Tibial nerve (tissue), 3 donors: ENCODE results near the gene MBD3L1.

Source experiments
- CTCF ChIP-seq, 5 experiments: fragments of 200-600 bp in 3 of 5; fragments of 450-650 bp in 2 of 5; sonication (generic) in 3 of 5; IDR thresholded peaks; one replicate each; pipeline ENCODE4 v1.5.1; 2016 to 2019; ENCODE audit warnings: antibody characterized with exemption in 5 of 5, mild to moderate bottlenecking in 3 of 5, moderate library complexity in 2 of 5
- POLR2A ChIP-seq, 2 donors: fragments of 450-650 bp; IDR thresholded peaks; one replicate each; pipeline ENCODE4 v1.6.1; 2017; ENCODE audit warnings: antibody characterized with exemption in 2 of 2, mild to moderate bottlenecking in 2 of 2, moderate library complexity in 2 of 2

GRCh38 chr19:8821748-8822241 lies 10.4 kb upstream of the MBD3L1 start:
- no peak for TF ChIP-seq CTCF (IDR thresholded peaks at IDR 0.05)
- no peak for TF ChIP-seq POLR2A (IDR thresholded peaks at IDR 0.05)
